ENCODE measurements around the gene GMEB2.
A peak's percentile ranks its signal among the peaks of the same experiment; 100 is the strongest.
"Not testable (repeated sequence)": the region's sequence is repeated elsewhere in the genome, so short reads cannot be mapped to it uniquely, and the experiment has no call there.

GMEB2 gene, protein sequence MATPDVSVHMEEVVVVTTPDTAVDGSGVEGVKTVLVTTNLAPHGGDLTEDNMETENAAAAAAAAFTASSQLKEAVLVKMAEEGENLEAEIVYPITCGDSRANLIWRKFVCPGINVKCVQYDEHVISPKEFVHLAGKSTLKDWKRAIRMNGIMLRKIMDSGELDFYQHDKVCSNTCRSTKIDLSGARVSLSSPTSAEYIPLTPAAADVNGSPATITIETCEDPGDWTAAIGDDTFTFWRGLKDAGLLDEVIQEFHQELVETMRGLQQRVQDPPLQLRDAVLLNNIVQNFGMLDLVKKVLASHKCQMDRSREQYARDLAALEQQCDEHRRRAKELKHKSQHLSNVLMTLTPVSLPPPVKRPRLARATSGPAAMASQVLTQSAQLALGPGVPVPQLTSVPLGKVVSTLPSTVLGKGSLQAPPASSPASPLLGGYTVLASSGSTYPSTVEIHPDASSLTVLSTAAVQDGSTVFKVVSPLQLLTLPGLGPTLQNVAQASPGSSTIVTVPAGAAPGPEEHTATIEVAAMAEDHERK

DNA sequence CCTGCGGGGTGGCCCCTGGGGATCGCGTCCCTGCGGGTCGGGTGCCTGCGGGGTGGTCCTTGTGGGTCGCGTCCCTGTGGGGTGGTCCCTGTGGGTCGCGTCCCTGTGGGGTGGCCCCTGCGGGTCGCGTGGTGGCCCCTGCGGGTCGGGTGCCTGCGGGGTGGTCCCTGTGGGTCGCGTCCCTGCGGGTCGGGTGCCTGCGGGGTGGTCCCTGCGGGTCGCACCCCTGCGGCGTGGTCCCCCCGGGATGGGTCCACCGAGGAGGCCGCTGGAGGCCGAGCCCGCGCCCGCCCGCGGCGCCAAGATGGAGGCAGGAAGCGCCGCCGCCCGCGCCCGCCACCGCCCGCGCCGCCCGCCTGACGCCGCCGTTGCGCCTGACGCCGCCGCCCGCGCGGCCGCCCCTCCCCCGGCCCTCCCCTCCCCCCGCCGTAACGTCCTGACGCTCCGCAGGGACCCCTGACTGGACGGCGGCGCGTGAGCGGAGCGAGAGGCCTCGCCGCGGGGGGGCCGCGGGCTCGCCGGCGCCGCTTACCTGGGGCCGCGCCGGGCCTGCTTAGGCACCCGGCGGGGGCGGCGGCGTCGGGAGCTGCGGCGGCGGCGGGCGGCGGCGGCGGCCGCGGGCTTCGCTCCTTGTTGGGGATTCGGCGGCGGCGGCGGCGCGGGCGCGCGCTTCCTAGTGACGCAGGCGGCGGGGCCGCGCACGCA is at the start of gene GMEB2:
Gene GMEB2 (minus strand): TSS at position 678 of the 705 bp plus-strand sequence. CDS start 7,704 bp downstream, outside the sequence.
- peak; percentile 76 for DNase-seq

DNA sequence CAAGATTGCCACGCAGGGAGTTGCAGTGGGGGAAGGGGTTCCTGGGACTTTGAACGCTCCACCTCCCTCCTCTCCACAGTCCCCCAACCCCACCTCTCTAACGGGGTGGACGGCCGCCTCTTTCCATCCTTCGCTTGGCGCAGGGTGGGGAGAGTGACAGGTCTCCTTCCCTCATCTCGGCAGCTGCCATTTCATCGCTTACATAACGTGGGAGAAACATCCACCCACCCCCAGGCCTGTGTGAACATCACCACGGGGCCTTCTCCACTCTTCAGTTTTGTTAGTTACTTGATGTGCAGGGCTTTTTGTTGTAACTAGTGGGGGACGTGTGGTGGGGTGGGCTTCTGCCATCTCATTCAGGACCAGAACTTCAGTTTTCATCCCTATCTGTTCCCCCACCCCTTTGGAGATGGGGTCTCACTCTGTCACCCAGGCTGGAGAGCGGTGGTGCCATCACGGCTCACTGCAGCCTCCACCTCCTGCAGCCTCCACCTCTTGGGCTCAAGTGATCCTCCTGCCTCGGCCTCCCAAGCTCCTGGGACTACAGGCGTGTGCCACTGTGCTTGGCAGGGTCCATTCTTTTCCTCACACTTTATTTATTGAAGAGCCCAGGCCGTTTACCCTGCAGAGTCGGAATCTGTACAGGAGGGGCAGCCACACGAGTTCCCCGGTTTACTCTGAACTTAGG is 48.9 kb upstream of the GMEB2 start:
- no peak for DNase-seq

DNA sequence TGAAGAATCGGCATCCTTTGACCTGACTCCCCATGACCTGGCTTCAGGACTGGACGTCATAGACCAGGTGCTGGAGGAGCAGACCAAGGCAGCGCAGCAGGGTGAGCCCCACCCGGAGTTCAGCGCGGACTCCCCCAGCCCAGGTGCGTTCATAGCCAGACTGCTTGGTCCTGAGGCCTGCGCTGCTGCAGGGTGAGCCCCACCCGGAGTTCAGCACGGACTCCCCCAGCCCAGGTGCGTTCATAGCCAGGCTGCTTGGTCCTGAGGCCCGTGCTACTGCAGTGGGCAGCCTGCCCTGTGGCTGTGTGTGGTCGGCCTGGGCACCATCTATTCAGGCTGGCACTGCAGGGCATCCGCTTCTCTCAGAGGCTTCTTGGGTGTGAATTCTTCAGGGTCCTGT is 47.0 kb upstream of the GMEB2 start:
- DNase-seq = no peak

DNA sequence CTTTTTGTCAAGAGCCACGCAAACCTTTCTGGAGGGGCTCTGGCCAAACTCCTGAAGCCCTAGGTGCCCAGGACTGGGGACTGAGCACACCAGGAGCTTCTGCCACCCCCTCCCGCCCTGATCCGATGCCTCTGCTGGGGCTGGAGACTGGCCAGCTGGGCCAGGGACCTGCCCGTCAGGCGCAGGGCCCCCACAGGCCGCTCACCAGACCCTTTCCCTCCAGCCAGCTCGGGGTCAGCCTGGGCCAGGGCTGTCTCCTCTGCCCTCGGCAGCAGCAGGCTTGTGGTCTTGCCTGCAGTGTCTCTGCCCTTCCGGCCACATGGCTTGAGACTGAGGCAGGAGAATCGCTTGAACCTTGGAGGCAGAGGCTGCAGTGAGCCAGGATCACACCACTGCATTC is 45.8 kb upstream of the GMEB2 start:
- no peak for DNase-seq

DNA sequence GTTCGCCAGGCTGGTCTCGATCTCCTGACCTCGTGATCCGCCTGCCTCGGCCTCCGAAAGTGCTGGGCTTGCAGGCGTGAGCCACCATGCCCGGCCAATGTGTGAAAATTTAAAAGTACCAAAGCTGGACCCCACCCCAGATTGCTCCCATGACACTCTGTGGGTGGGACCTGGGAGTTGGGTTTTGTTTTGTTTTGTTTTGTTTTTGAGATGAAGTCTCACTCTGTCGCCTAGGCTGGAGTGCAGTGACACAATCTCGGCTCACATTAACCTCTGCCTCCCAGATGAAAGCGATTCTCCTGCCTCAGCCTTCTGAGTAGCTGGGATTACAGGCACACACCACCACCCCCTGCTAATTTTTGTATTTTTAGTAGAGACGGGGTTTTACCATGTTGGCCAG is 44.8 kb upstream of the GMEB2 start:
- DNase-seq = not testable (repeated sequence)

DNA sequence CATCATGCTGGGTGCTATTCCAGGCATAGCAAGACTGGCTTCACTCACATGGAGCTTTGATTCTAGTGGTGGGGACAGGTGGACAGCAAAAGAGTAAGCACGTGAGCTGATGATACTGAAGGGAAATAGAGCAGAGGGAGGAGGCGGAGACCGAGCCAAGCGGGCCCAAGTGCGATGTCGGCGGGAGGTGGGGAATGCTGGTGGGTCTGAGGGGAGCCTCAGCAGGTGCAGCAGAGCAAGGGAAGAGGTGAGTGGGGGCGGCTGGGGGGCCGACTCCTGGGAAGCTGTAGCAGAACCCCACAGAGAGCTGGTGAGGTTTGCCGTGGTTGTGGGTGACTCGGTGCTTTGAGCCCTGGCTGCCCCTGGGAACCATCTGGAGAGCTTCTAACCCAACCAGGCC is 41.5 kb upstream of the GMEB2 start:
- DNase-seq = no peak

DNA sequence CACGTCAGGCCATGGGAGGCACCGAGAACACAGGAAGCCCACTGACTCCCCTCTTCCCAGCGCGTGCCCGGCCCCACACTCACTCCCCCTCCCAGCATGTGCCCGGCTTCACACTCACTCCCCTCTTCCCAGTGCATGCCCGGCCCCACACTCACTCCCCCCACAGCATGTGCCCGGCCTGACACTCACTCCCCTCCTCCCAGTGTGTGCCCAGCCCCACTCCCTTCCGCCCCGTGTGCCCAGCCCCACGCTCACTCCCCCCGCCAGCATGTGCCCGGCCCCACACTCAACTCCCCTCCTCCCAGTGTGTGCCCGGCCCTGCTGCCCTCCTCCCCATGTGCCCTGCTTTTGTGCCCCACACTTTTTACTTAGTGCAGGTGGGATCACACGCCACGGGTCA is 41.0 kb upstream of the GMEB2 start:
- DNase-seq = no peak

DNA sequence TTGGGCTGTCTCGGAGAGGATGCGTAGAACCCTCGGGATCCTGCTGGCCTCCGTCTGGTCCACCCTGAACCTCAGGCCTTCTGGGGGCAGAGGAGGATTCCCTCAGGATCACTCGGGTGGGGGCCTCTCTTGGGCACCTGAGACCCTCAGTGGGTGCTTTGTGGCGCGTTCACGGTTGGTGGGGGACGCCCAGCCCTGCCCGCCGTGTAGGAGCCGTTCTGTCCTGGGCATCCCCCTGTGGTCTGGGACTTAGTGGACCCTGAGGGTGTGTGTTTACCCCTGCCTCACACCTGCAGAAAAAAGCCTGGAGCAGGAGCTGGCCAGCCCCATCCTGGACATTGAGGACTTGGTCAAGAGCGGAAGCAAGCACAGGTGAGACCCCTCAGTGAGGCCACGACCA is 38.8 kb upstream of the GMEB2 start:
- DNase-seq = no peak

DNA sequence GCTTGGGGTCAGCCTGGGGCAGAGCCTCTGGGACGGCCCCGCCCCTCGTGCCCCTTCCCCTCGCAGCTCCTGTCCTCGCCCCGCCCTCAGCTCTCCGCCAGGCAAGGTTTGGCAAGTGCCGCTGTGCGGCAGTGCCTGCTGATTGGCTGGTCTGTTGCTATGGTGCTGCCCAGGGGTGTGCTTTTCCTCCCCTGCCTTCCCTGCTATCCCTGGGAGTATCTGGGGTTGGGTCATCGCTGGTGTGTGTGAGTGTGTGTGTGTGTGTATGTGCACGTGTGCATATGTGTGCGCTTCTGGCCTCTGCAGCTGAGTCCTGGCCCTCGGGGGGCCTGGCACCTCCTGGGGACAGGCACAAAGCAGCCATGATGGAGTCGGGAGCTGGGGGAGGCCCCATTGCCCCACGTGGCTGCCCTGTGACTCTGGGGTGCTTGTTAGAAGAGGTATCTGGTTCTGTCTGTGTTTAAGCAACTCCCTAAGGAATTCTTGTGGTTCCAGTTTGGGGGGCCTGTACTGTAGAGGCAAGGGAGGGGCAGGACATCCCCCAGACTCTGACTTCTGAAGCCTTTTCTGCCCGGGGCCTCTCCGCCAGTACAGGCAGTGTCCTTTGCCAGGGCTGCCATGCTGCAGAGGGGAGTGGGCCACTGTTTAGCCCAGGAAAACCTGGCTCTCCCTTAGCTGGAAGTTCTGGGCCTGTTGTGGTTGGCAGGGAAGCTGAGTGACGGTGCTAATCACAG is 38.1 kb upstream of the GMEB2 start:
- no peak for DNase-seq

DNA sequence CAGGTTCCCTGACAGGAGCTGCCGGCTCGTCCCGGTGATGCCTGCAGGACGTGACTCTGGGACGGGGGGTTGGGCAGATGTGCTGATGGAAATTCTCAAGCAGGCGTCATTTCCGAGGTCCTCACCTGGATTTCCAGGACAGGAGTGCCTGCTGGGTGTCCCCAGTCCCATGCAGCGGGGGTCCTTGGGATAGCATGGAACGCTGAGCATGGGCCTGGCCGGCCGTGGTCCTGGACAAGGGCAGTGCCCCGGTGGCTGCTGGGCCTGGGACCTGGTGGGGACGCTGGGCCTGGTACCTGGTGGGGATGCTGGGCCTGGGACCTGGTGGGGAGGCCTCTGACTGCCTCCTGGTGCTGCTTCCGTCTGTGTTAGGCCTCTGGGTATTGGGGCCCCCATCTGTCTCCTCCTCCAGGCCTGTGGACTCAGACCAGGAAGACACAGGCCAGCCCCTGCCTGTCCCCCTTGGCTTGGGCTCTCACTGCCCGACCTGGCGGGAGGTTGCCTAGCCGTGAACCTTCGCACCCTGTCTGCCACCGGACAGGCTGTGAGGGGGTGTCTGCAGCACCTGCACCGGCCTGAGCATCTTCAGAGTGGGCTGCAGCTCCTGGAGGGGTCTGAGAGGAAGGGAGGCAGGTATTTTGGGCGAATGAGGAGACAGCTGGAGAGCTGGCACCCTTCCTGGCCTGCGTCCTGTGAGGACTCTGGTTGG is 37.4 kb upstream of the GMEB2 start:
- DNase-seq = no peak

DNA sequence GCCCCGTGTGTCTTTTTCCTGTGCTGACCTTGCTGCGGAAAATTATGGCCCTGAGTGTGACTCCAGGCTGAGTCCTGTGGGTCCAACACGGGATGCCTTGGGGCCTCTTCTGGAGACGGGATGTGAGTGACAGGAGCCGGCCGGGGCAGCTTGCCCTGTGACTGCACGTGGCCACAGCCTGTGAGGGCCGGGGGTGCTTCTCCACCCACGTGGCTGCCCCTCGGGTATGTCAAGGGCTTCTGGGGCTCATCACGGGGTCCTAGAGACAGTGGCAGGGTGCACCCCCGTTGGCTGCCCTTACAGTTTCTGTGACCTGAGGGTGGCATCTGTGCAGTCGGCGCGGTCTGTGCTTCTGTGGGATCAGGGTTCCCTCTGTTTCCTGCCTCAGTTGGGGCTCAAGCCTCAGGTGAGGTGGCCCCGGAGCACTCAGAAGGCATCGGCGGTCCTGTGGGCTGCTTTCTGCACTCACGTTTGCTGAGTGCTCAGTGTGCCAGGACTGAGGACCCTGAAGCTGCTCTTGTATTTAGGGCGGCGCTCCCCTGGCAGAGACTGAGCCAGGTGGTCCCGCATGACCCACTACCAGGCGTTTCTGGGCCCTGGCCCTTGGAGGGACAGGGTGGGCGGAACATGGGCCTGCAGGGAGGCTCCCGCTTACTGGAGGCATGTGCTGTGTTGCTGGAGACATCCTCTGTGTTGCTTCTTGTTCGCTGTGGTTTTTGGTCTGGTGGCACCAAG is 36.6 kb upstream of the GMEB2 start:
- no peak for DNase-seq

DNA sequence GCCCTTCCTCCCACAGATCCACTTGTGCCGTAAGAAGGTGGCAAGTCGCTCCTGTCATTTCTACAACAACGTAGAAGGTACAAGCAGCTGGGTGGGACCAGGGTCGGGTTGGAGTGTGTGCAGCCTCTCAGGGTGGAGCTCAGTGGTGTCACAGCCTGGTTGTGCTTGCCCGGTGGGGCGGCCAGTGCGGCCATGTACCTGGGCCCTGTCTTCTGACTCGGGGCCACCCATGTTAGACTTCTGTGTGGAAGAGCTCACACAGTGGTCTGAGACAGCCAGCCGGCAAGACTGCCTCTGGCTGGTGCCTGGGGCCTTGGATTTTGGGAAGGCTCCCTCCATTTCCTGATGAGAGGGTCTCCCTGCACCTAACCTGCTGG is 35.9 kb upstream of the GMEB2 start:
- no peak for DNase-seq

DNA sequence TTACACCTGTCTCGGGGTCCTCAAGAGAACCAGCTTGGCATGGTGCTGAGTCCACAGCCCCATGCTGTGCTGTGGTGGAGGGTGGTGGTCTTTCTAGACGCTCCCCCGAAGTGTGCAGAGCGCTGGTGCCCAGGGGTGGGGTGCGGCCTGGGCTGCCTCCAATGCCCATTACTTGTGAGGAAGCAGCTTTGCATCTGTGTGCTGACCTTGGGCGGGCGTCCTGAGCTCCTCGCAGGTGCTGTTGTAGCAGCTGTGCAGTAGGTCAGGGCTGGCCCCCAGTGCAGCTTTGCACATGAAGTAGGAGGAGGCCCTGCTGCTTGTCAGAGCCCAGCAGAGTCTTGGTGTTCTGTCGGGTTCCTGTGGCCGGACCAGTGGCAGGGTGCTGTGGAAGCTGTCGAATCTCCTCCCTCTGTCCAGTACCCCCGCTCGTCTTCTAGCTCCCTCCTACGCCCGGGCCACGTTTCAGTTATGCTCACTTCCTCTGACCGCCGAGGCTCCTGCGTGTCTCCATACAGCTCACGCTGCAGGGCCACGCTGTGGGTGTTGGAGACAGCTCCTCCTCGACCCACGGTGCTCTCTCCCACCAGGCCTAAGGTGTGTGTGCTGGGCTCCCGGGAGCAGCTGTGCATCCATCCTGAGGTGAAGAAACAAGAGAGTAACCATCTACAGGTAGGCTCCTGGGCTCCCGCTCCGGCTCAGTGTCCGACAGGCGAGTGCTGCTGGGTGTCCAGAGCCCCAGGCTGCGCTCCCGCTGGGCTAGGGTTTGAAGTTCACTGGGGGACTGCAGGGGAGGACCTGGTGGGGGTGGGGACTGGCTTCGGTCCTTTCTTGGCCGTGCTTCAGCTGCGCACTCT is 35.3 kb upstream of the GMEB2 start:
- DNase-seq = no peak

DNA sequence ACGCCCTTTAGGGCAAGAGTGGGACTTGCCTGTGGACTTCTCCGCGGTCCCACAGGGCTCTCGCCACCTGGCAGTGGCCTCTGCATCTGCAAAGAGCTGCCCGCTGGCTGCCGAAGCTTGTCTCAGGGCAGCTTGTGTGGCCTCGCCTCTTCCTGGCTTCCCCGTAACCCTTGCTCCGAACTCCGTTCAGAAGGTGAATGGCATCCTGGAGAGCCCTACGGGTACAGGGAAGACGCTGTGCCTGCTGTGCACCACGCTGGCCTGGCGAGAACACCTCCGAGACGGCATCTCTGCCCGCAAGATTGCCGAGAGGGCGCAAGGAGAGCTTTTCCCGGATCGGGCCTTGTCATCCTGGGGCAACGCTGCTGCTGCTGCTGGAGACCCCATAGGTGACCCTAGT is 34.2 kb upstream of the GMEB2 start:
- no peak for DNase-seq

DNA sequence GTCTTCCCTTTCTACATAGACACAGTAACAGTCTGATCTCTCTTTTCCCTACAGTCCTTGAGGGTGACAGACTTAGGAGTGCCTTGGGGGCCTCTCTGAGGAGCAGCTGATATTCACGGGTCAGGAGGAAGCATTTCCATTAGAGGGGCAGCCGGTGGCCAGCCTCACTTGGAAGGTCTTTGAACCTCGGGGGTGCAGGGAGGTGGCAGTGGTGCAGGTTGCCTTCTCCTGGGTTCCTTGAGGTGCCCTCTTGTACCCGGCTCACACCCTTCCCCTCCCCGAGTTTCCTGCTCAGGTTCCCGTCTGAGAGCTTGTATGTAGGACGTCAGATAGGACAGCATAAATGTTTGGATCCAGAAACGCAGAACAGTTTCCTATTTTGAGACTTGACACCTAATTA is 33.7 kb upstream of the GMEB2 start:
- no peak for DNase-seq

DNA sequence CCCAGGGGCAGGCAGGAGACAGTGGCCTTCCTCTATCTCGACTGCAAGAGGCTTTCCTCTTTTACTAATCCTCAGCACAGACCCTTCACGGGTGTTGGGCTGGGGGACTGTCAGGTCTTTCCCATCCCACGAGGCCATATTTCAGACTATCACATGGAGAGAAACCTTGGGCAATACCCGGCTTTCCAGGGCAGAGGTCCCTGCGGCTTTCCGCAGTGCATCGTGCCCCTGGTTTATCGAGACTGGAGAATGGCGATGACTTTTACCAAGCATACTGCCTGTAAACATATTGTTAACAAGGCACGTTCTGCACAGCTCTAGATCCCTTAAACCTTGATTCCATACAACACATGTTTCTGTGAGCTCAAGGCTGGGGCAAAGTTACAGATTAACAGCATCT is 33.3 kb upstream of the GMEB2 start:
- DNase-seq = not testable (repeated sequence)

DNA sequence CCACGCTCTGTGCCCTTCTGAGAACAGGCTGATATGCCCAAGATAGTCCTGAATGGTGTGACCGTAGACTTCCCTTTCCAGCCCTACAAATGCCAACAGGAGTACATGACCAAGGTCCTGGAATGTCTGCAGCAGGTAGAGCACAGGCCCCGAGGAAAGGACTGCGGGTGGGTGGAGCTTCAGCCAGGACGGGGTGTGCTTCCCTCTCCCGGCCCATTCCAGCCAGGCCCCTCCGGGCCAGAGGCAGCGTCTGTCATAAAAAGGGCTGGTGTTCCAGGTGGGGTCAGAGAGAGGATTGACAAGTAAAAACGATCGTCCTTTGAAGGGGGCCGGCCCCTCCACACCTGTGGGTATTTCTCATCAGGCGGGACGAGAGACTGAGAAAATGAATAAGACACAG is 32.5 kb upstream of the GMEB2 start:
- no peak for DNase-seq

DNA sequence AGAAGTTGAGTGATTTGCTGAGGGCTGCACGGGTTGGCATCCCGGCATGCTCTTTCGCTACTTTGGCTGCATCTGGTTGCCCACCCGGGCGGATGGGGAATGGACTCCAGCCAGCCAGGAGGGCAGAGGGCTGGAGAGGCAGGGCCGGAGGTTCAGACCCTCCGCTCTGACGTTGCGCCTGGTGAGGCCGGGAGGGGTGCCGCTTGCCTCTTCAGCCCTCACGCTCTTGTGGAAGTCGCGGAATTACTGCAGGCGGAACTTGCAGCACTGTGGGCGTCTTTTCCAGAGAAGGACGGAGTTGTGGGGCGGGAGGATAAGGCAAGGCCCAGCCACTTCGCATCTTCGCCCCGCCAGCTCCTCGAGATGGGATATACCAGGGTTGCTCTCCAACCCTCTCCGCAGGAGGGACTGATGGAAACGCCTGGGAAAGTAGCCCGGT is 31.9 kb upstream of the GMEB2 start:
- no peak for DNase-seq

DNA sequence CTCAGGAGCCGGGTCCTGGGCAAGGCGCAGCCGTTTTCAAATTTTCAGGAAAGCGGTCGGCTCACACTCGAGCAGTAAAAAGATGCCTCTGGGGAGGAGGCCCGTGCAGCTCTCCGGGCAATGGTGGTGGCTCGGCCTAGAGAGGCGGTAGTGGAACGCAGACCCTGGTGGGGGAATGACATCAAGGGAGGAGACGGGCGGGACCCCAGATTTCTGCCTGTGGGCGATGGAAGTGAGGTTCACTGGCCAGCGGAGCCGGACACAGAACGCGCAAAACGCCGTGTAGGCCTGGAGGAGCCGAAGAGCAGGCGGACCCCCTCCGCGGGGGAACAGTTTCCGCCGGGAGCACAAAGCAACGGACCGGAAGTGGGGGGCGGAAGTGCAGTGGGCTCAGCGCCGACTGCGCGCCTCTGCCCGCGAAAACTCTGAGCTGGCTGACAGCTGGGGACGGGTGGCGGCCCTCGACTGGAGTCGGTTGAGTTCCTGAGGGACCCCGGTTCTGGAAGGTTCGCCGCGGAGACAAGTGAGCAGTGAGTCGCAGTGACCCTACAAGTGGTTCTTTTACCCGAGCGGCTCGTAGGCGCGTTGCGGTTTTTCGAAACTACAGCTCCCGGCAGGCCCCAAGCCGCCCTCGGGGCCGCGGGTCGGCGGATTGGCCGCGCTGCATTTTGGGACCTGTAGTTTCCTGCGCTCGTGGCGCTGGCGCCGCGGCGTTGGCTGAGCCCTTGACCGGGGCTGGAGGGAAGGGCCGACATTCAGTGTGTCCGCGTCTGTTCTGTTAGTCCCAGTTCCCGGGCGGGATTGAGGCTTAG is 31.2 kb upstream of the GMEB2 start, which contains the start of gene RTEL1:
Gene RTEL1 (plus strand): TSS at position 376 of the 812 bp plus-strand sequence. CDS start 1,091 bp downstream, outside the sequence.
- peak; percentile 84 for DNase-seq
